Spleen (tissue), 11 donors: ENCODE data around the gene PTPN3. TPM values are rescaled to one million over a fixed set of nuclear protein-coding genes. Genes with fewer than 3 reads are reported as not detected.

ENCODE experiments used
- DNase-seq: peaks from one replicate; pipeline ENCODE4 v3.0.0-alpha.2; 2020
- H3K27ac ChIP-seq, 8 donors: fragments of 200-600 bp; sonication (generic) in 7 of 8; 1 replicate in 4 of 8; 2 replicates in 4 of 8; pipeline versions ENCODE4 v1.5.0 to v1.8.0; 2016 to 2021; ENCODE audit warnings: inconsistent platforms in 4 of 8, mild to moderate bottlenecking in 4 of 8, moderate library complexity in 1 of 8
- H3K27me3 ChIP-seq, 7 donors: fragments of 200-600 bp; sonication (generic) in 6 of 7; replicated peaks in 1 of 7; 1 replicate in 4 of 7; 2 replicates in 3 of 7; pipeline versions ENCODE4 v1.5.0 to v1.8.0; 2016 to 2021; ENCODE audit warnings: inconsistent platforms in 3 of 7, mild to moderate bottlenecking in 1 of 7
- H3K36me3 ChIP-seq, 6 donors: fragments of 200-600 bp; sonication (generic) in 5 of 6; 1 replicate in 4 of 6; 2 replicates in 2 of 6; pipeline versions ENCODE4 v1.5.0 to v1.8.0; 2016 to 2021; ENCODE audit warnings: inconsistent platforms in 2 of 6
- H3K4me1 ChIP-seq, 6 donors: fragments of 200-600 bp; sonication (generic) in 5 of 6; 1 replicate in 3 of 6; 2 replicates in 3 of 6; pipeline versions ENCODE4 v1.5.0 to v1.8.0; 2016 to 2021; ENCODE audit warnings: inconsistent platforms in 3 of 6
- H3K4me3 ChIP-seq, 8 donors: fragments of 200-600 bp; sonication (generic) in 7 of 8; 1 replicate in 4 of 8; 2 replicates in 4 of 8; pipeline versions ENCODE4 v1.5.0 to v1.8.0; 2016 to 2021; ENCODE audit warnings: inconsistent platforms in 4 of 8, mild to moderate bottlenecking in 4 of 8, moderate library complexity in 2 of 8
- H3K9me3 ChIP-seq, 8 donors: fragments of 200-600 bp; sonication (generic) in 7 of 8; 1 replicate in 4 of 8; 2 replicates in 4 of 8; pipeline versions ENCODE4 v1.5.0 to v1.8.0; 2016 to 2021; ENCODE audit warnings: inconsistent platforms in 4 of 8
- CTCF ChIP-seq, 11 experiments: fragments of 200-600 bp in 7 of 11; fragments of 450-650 bp in 4 of 11; sonication (generic) in 4 of 11; IDR thresholded peaks in 8 of 11; conservative IDR thresholded peaks in 3 of 11; 1 replicate in 7 of 11; 2 replicates in 4 of 11; pipeline versions ENCODE4 v1.4.0 to v1.8.0; 2016 to 2021; ENCODE audit warnings: antibody characterized with exemption in 11 of 11, inconsistent platforms in 4 of 11, mild to moderate bottlenecking in 1 of 11
- POLR2A ChIP-seq, 3 donors: fragments of 450-650 bp; IDR thresholded peaks; one replicate each; pipeline ENCODE4 v1.5.1; 2017; ENCODE audit warnings: antibody characterized with exemption in 3 of 3, mild to moderate bottlenecking in 1 of 3
- POLR2AphosphoS5 ChIP-seq, 3 donors: sonication (generic); formaldehyde crosslinking; IDR thresholded peaks; one replicate each; pipeline ENCODE4 v1.5.1; 2017; ENCODE audit warnings: antibody characterized with exemption in 3 of 3
- WGBS, 5 donors: extraction: QIAGEN DNeasy Blood & Tissue Kit in 3 of 5; methylation state at CpG; one replicate each; pipeline versions ENCODE4 v1.1.5 to v1.1.7; 2013 to 2018; 5-methylcytosine and 5-hydroxymethylcytosine counted together
- intact Hi-C: fragments of 100-400 bp; cut with DNase I; formaldehyde crosslinking; loops from one replicate; pipeline ENCODE4 v1.15.0; 2023; ENCODE audit warnings: low total_unique reads
- polyA plus RNA-seq, 3 donors: library from polyadenylated mRNA; stranded (reverse); fragments of 200-250 nt; gene quantifications; one replicate each; pipeline ENCODE4 v1.2.1, GENCODE V29; 2013
- total RNA-seq, 7 donors: library from RNA; depleted of rRNA in 3 of 7; stranded (reverse); fragments of >200 nt in 3 of 7; fragmentation: NEBNext Ultra II Directional in 4 of 7; extraction: Animal tissue kit (Norgen Biotek cat#: 25700) in 4 of 7; gene quantifications; one replicate each; pipeline versions ENCODE4 v1.1.0 to v1.2.1, GENCODE V29; 2016 to 2021
- donor health status: healthy with polysubstance abuse.
- donor health status: DM: no; HTN: no; CAD: no; lungs with moderate emphysema.
- donor health status: DM: no; HTN: no; CAD: no.
- donor health status: Bipolar disorder and iron deficiency.
- donor health status: healthy.
- donor health status: DM: no; HTN: no; CAD: no.
- donor health status: DM: yes; HTN: yes; CAD: no.

PTPN3 gene
- total and polyA plus RNA-seq, 10 donors = 0.20 to 1.7 (median 0.48) TPM

- Histone ChIP-seq H3K27me3 (peaks cover 0 to 26% (median 0%) of the 10 kb centered on the region in 7 donors), H3K36me3 (no peaks in the 10 kb centered on the region), H3K9me3 (no peaks in the 10 kb centered on the region), H3K4me3 (no peak overlapping the region), H3K27ac (no peak overlapping the region), H3K4me1 (no peaks in the 10 kb centered on the region)
- 77 to 96% (median 87%) methylated on average over 10 of the region's 10 CpGs for WGBS, 5 donors
- no peak for TF ChIP-seq POLR2A (IDR thresholded peaks at IDR 0.05)
- no peak for TF ChIP-seq POLR2AphosphoS5 (IDR thresholded peaks at IDR 0.05)
- TF ChIP-seq CTCF (IDR thresholded peaks at IDR 0.05 in 8 of 11, conservative IDR thresholded peaks at IDR 0.05 in 3 of 11) = no peak
- intact Hi-C loops = no loop called here
- DNase-seq = no peak
These were observed 19.3 kb downstream of the PTPN3 start for GRCh38 chr9:109478665-109479380.

- no peak for DNase-seq
- TF ChIP-seq POLR2A (IDR thresholded peaks at IDR 0.05) (no peak), CTCF (IDR thresholded peaks at IDR 0.05 in 8 of 11, conservative IDR thresholded peaks at IDR 0.05 in 3 of 11) (no peak), POLR2AphosphoS5 (IDR thresholded peaks at IDR 0.05) (no peak)
- Histone ChIP-seq H3K27ac (no peak overlapping the region), H3K4me1 (no peaks in the 10 kb centered on the region), H3K4me3 (no peak overlapping the region), H3K27me3 (peaks cover 0 to 28% (median 0%) of the 10 kb centered on the region in 7 donors), H3K9me3 (no peaks in the 10 kb centered on the region), H3K36me3 (no peaks in the 10 kb centered on the region)
- 59 to 76% (median 63%) methylated on average over 7 of the region's 7 CpGs for WGBS, 5 donors
- intact Hi-C loops = no loop called here
These were observed 20.0 kb downstream of the PTPN3 start for GRCh38 chr9:109478051-109478563.

GRCh38 chr9:109477258-109478050 lies 20.7 kb downstream of the PTPN3 start:
- H3K4me1 ChIP-seq = no peaks in the 10 kb centered on the region
- DNase-seq = no peak

More at GRCh38 chr9:109477258-109478050, 20.7 kb downstream of the PTPN3 start:
- Histone ChIP-seq H3K27me3 (peaks cover 0 to 34% (median 0%) of the 10 kb centered on the region in 7 donors), H3K9me3 (no peaks in the 10 kb centered on the region), H3K27ac (no peak overlapping the region), H3K4me3 (no peak overlapping the region), H3K36me3 (no peaks in the 10 kb centered on the region)
- WGBS, 5 donors = 43 to 55% (median 48%) methylated on average over 10 to 11 of the region's 11 CpGs
- intact Hi-C loops = no loop called here
- TF ChIP-seq POLR2A (IDR thresholded peaks at IDR 0.05) (no peak), CTCF (IDR thresholded peaks at IDR 0.05 in 8 of 11, conservative IDR thresholded peaks at IDR 0.05 in 3 of 11) (no peak), POLR2AphosphoS5 (IDR thresholded peaks at IDR 0.05) (no peak)
